ENCODE measurements around the gene RANBP3L.

RANBP3L gene

GRCh38 chr5:36281626-36282025 is 20.1 kb downstream of the RANBP3L start:
- H3K4me3 ChIP-seq (replicated peaks; ENCODE audit: low read depth, low read length), result no peak overlapping the region
- DNase-seq (ENCODE audit: extremely low read depth, low read depth), result no peak
- TF ChIP-seq CTCF (IDR thresholded peaks at IDR 0.05; ENCODE audit: low read depth, low read length, missing control alignments), result no peak

GRCh38 chr5:36279054-36279698 is 22.5 kb downstream of the RANBP3L start:
- TF ChIP-seq CTCF (IDR thresholded peaks at IDR 0.05; ENCODE audit: low read depth, low read length, missing control alignments), result no peak
- no peak overlapping the region for H3K4me3 ChIP-seq (replicated peaks; ENCODE audit: low read depth, low read length)
- DNase-seq (ENCODE audit: extremely low read depth, low read depth), result no peak

- H3K4me3 ChIP-seq (replicated peaks; ENCODE audit: low read depth, low read length), result no peak overlapping the region
- no peak for TF ChIP-seq CTCF (IDR thresholded peaks at IDR 0.05; ENCODE audit: low read depth, low read length, missing control alignments)
- no peak for DNase-seq (ENCODE audit: extremely low read depth, low read depth)
Observed at GRCh38 chr5:36277521-36278176, 24.1 kb downstream of the RANBP3L start.

GRCh38 chr5:36276864-36277263 is 24.8 kb downstream of the RANBP3L start:
- TF ChIP-seq CTCF (IDR thresholded peaks at IDR 0.05; ENCODE audit: low read depth, low read length, missing control alignments), result no peak
- H3K4me3 ChIP-seq (replicated peaks; ENCODE audit: low read depth, low read length), result no peak overlapping the region
- no peak for DNase-seq (ENCODE audit: extremely low read depth, low read depth)

GRCh38 chr5:36273809-36274526 is 27.7 kb downstream of the RANBP3L start:
- TF ChIP-seq CTCF (IDR thresholded peaks at IDR 0.05; ENCODE audit: low read depth, low read length, missing control alignments), result no peak
- H3K4me3 ChIP-seq (replicated peaks; ENCODE audit: low read depth, low read length), result no peak overlapping the region
- no peak for DNase-seq (ENCODE audit: extremely low read depth, low read depth)

- no peak for DNase-seq (ENCODE audit: extremely low read depth, low read depth)
- H3K4me3 ChIP-seq (replicated peaks; ENCODE audit: low read depth, low read length), result no peak overlapping the region
- no peak for TF ChIP-seq CTCF (IDR thresholded peaks at IDR 0.05; ENCODE audit: low read depth, low read length, missing control alignments)
Observed at GRCh38 chr5:36272136-36272690, 29.5 kb downstream of the RANBP3L start.
